HCT116 (cell line): ENCODE results near the gene TSPAN6. TPM values are rescaled to one million over a fixed set of nuclear protein-coding genes. Genes with fewer than 3 reads are reported as not detected.

Experiments
- ATAC-seq: fragments of 200-7000 bp; cut with Tn5 transposase; 2 replicates; pipeline ENCODE4 v1.9.1; 2020; ENCODE audit warnings: mild to moderate bottlenecking, moderate library complexity
- BruUV-seq: library from RNA; stranded (reverse); fragments of 400-500 nt; replicated peaks from 2 replicates; lab custom pipeline; 2021; lab: Mats Ljungman, UMichigan
- CTCF ChIA-PET: fragments of 300-600 bp; sonication (Branson Sonifier 250); formaldehyde crosslinking; loops from one replicate; lab custom pipeline; 2021; ENCODE audit warnings: antibody characterized with exemption; lab: Charles Lee
- POLR2A ChIA-PET: fragments of 300-600, 350-600 bp; sonication (Branson Sonifier 250); formaldehyde crosslinking; loops from one replicate; lab custom pipeline; 2021; ENCODE audit warnings: antibody characterized with exemption; lab: Charles Lee
- RAD21 ChIA-PET, 2 experiments: fragments of 300-600 bp; sonication (Branson Sonifier 250); formaldehyde crosslinking; loops; one replicate each; lab custom pipeline; 2023; ENCODE audit warnings: low total read pairs in 2 of 2; ENCODE audit not compliant: uncharacterized antibody in 2 of 2, unreplicated experiment in 2 of 2, low non-redundant PET in 1 of 2; lab: Charles Lee
- DNase-seq: peaks from one replicate; pipeline ENCODE4 v3.0.0-alpha.2; 2010; ENCODE audit warnings: low read depth, low spot score
- H2AFZ ChIP-seq: fragments of 200-600 bp; shearing (Covaris generic), sonication (generic); 2 replicates; pipeline ENCODE4 v1.6.1; 2017; ENCODE audit warnings: low read depth, mixed run types, mixed read lengths, antibody characterized with exemption, low read length; ENCODE audit not compliant: poor library complexity, severe bottlenecking
- H3K27ac ChIP-seq: 2 replicates; pipeline ENCODE4 v1.5.1; 2012; ENCODE audit warnings: low read depth, low read length
- H3K27me3 ChIP-seq: fragments of 200-600 bp; sonication (generic); 2 replicates; pipeline ENCODE4 v1.6.1; 2016; ENCODE audit warnings: mixed run types, low read length, mixed read lengths; ENCODE audit not compliant: insufficient read depth
- H3K36me3 ChIP-seq, 2 experiments: fragments of 200-500 bp in 1 of 2; fragments of 200-600 bp in 1 of 2; sonication (Bioruptor generic) in 1 of 2; sonication (generic) in 1 of 2; 2 replicates each; pipeline versions ENCODE4 v1.5.1 to v1.6.1; 2014 to 2016; ENCODE audit warnings: low read length in 2 of 2, inconsistent platforms in 1 of 2, mixed read lengths in 1 of 2, mixed run types in 1 of 2; ENCODE audit not compliant: insufficient read depth in 2 of 2, control insufficient read depth in 1 of 2
- H3K4me1 ChIP-seq, 2 experiments: fragments of 200-600 bp in 1 of 2; sonication (generic) in 1 of 2; 2 replicates each; pipeline versions ENCODE4 v1.5.1 to v1.6.1; 2012 to 2017; ENCODE audit warnings: low read length in 2 of 2, inconsistent platforms in 1 of 2, mild to moderate bottlenecking in 1 of 2, mixed read lengths in 1 of 2, mixed run types in 1 of 2, moderate library complexity in 1 of 2; ENCODE audit not compliant: insufficient read depth in 2 of 2, control insufficient read depth in 1 of 2
- H3K4me2 ChIP-seq: fragments of 200-600 bp; sonication (generic); 2 replicates; pipeline ENCODE4 v1.6.1; 2017; ENCODE audit warnings: mixed run types, low read length, mixed read lengths
- H3K4me3 ChIP-seq, 2 experiments: fragments of 200-600 bp in 1 of 2; sonication (generic) in 1 of 2; replicated peaks in 1 of 2; 2 replicates each; pipeline ENCODE4 v1.5.1; 2011 to 2016; ENCODE audit warnings: low read length in 2 of 2, control low read depth in 1 of 2, low read depth in 1 of 2, mild to moderate bottlenecking in 1 of 2, mixed read lengths in 1 of 2, mixed run types in 1 of 2
- H3K79me2 ChIP-seq: fragments of 200-600 bp; sonication (generic); 2 replicates; pipeline ENCODE4 v1.6.1; 2017; ENCODE audit warnings: mild to moderate bottlenecking, mixed run types, low read length, moderate library complexity, mixed read lengths; ENCODE audit not compliant: insufficient read depth
- H3K9ac ChIP-seq: fragments of 200-600 bp; sonication (generic); 2 replicates; pipeline ENCODE4 v1.6.1; 2016; ENCODE audit warnings: low read length, mixed read lengths
- H3K9me2 ChIP-seq: fragments of 200-600 bp; sonication (generic), shearing (Covaris generic); 2 replicates; pipeline ENCODE4 v1.6.1; 2017; ENCODE audit warnings: mixed run types, mild to moderate bottlenecking, moderate library complexity; ENCODE audit not compliant: insufficient read depth
- H3K9me3 ChIP-seq, 2 experiments: fragments of 200-500 bp in 1 of 2; fragments of 200-600 bp in 1 of 2; sonication (Bioruptor generic) in 1 of 2; sonication (generic) in 1 of 2; 2 replicates each; pipeline ENCODE4 v1.6.1; 2014 to 2017; ENCODE audit warnings: low read length in 2 of 2, mixed read lengths in 2 of 2, inconsistent platforms in 1 of 2, low read depth in 1 of 2, mild to moderate bottlenecking in 1 of 2, mixed run types in 1 of 2, moderate library complexity in 1 of 2; ENCODE audit not compliant: control insufficient read depth in 1 of 2, insufficient read depth in 1 of 2
- H4K20me1 ChIP-seq: fragments of 200-600 bp; sonication (generic), shearing (Covaris generic); 2 replicates; pipeline ENCODE4 v1.6.1; 2017; ENCODE audit warnings: mixed run types, mild to moderate bottlenecking, moderate library complexity; ENCODE audit not compliant: insufficient read depth
- CEBPB ChIP-seq: IDR thresholded peaks from 2 replicates; pipeline ENCODE4 v1.6.1; 2012; ENCODE audit warnings: low read depth
- CTCF ChIP-seq, 3 experiments: fragments of 200-600 bp in 1 of 3; sonication (generic) in 1 of 3; IDR thresholded peaks in 2 of 3; conservative IDR thresholded peaks in 1 of 3; 2 replicates each; pipeline ENCODE4 v1.5.1; 2012 to 2017; ENCODE audit warnings: low read depth in 2 of 3, low read length in 2 of 3, antibody characterized with exemption in 1 of 3, borderline replicate concordance in 1 of 3, control low read depth in 1 of 3, mild to moderate bottlenecking in 1 of 3, mixed read lengths in 1 of 3, mixed run types in 1 of 3, moderate library complexity in 1 of 3; ENCODE audit not compliant: insufficient read depth in 1 of 3
- EGR1 ChIP-seq: IDR thresholded peaks from 2 replicates; pipeline ENCODE4 v1.6.1; 2012; ENCODE audit warnings: low read depth
- ELF1 ChIP-seq: IDR thresholded peaks from 2 replicates; pipeline ENCODE4 v1.6.1; 2012; ENCODE audit warnings: low read depth, borderline replicate concordance
- EZH2 ChIP-seq: fragments of 200-600 bp; sonication (generic); IDR thresholded peaks from 2 replicates; pipeline ENCODE4 v1.6.1; 2017; ENCODE audit warnings: antibody characterized with exemption, mixed run types
- FOSL1 ChIP-seq: IDR thresholded peaks from 2 replicates; pipeline ENCODE4 v1.6.1; 2012; ENCODE audit warnings: low read depth
- JUND ChIP-seq: IDR thresholded peaks from 2 replicates; pipeline ENCODE4 v1.6.1; 2012
- POLR2A ChIP-seq: IDR thresholded peaks from 2 replicates; pipeline ENCODE4 v1.7.0; 2011; ENCODE audit warnings: borderline replicate concordance; ENCODE audit not compliant: insufficient read depth, insufficient read length; ENCODE audit errors: extremely low read depth
- RAD21 ChIP-seq: IDR thresholded peaks from 2 replicates; pipeline ENCODE4 v1.6.1; 2012; ENCODE audit warnings: low read depth, mild to moderate bottlenecking
- SRF ChIP-seq: IDR thresholded peaks from 2 replicates; pipeline ENCODE4 v1.6.1; 2012; ENCODE audit warnings: low read depth
- TCF7L2 ChIP-seq: IDR thresholded peaks from 2 replicates; pipeline ENCODE4 v1.7.0; 2011; ENCODE audit warnings: borderline replicate concordance, inconsistent platforms; ENCODE audit not compliant: insufficient read depth, insufficient read length; ENCODE audit errors: extremely low read depth
- intact Hi-C: fragments of 100-400 bp; cut with micrococcal nuclease; formaldehyde crosslinking; loops from 2 replicates; pipeline ENCODE4 v1.10.0; 2022
- total RNA-seq: library from RNA; stranded (reverse); gene quantifications from one replicate; pipeline ENCODE4 v1.2.1, GENCODE V29; 2021; ENCODE audit not compliant: unreplicated experiment
- TF ChIP-seq, protein P1 (sequence below): IDR thresholded peaks from 2 replicates; pipeline ENCODE4 v1.6.1; 2011; ENCODE audit warnings: mild to moderate bottlenecking, low read length, moderate library complexity; ENCODE audit not compliant: insufficient replicate concordance; ENCODE audit errors: extremely low read depth
- TF ChIP-seq, protein P2 (sequence below): IDR thresholded peaks from 2 replicates; pipeline ENCODE4 v1.6.1; 2012; ENCODE audit warnings: low read depth

The TSPAN6 gene
- total RNA-seq, 1 experiment from 2014 or later, result 25.0 TPM

- no peak for TF ChIP-seq EZH2
- TF ChIP-seq EGR1, result no peak
- no peak for TF ChIP-seq ELF1
Observed at GRCh38 chrX:100680756-100681155, 44.1 kb upstream of the TSPAN6 start (continued).

DNA sequence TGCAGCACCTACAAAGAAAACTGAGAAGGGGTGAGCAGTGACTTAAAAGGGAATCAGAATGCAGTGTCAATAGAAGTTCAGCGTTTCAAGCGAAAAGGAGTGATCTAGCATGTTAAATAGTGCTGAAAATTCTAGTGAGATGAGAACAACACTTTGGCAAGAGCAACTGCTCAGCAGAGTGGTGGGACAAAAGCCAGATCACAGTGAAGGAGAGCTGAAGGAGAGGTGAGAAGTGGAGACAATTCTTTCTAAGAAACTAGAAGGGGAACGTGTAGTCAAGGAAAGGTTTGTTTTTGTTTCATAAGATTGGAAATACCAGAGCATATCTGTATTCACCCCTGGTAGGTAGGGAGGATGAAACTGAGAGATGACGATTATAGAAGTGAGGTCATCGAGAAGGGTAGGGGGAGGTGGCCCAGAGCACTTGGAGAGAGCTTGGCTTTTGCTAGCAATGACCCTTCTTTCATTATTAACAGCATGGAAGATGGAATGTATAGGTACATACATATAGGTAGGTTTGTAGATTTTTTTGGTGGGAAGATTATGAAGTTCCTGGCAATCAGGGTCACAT is 41.1 kb upstream of the TSPAN6 start:
- ATAC-seq, result no peak
- Histone ChIP-seq H4K20me1 (no peaks in the 10 kb centered on the region), H3K27ac (no peak overlapping the region), H3K4me3 (no peak overlapping the region), H2AFZ (no peak overlapping the region), H3K4me2 (no peak overlapping the region), H3K9me2 (no peaks in the 10 kb centered on the region), H3K9me3 (no peaks in the 10 kb centered on the region), H3K4me1 (peaks cover 0 to 14% of the 10 kb centered on the region in 2 experiments; a peak in 3 of 4 replicates), H3K27me3 (no peaks in the 10 kb centered on the region), H3K79me2 (no peaks in the 10 kb centered on the region), H3K36me3 (no peaks in the 10 kb centered on the region), H3K9ac (no peak overlapping the region)
- ChIA-PET RAD21 (no interaction called here), POLR2A (no interaction called here), CTCF (no interaction called here)
- BruUV-seq, result no TSS peak
- no peak for DNase-seq
- intact Hi-C loops, result no loop called here
- no peak for TF ChIP-seq EZH2
- no peak for TF ChIP-seq POLR2A
- no peak for TF ChIP-seq SRF
- TF ChIP-seq JUND, result no peak
- TF ChIP-seq CEBPB, result no peak
- TF ChIP-seq, protein P1, sequence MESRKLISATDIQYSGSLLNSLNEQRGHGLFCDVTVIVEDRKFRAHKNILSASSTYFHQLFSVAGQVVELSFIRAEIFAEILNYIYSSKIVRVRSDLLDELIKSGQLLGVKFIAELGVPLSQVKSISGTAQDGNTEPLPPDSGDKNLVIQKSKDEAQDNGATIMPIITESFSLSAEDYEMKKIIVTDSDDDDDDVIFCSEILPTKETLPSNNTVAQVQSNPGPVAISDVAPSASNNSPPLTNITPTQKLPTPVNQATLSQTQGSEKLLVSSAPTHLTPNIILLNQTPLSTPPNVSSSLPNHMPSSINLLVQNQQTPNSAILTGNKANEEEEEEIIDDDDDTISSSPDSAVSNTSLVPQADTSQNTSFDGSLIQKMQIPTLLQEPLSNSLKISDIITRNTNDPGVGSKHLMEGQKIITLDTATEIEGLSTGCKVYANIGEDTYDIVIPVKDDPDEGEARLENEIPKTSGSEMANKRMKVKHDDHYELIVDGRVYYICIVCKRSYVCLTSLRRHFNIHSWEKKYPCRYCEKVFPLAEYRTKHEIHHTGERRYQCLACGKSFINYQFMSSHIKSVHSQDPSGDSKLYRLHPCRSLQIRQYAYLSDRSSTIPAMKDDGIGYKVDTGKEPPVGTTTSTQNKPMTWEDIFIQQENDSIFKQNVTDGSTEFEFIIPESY, result no peak
- TF ChIP-seq RAD21, result no peak
- no peak for TF ChIP-seq CTCF (IDR thresholded peaks at IDR 0.05 in 2 of 3, conservative IDR thresholded peaks at IDR 0.05 in 1 of 3; ENCODE audit: borderline replicate concordance in 1 of 3, insufficient read depth in 1 of 3, low read depth in 2 of 3, low read length in 2 of 3)
- TF ChIP-seq, protein P2, sequence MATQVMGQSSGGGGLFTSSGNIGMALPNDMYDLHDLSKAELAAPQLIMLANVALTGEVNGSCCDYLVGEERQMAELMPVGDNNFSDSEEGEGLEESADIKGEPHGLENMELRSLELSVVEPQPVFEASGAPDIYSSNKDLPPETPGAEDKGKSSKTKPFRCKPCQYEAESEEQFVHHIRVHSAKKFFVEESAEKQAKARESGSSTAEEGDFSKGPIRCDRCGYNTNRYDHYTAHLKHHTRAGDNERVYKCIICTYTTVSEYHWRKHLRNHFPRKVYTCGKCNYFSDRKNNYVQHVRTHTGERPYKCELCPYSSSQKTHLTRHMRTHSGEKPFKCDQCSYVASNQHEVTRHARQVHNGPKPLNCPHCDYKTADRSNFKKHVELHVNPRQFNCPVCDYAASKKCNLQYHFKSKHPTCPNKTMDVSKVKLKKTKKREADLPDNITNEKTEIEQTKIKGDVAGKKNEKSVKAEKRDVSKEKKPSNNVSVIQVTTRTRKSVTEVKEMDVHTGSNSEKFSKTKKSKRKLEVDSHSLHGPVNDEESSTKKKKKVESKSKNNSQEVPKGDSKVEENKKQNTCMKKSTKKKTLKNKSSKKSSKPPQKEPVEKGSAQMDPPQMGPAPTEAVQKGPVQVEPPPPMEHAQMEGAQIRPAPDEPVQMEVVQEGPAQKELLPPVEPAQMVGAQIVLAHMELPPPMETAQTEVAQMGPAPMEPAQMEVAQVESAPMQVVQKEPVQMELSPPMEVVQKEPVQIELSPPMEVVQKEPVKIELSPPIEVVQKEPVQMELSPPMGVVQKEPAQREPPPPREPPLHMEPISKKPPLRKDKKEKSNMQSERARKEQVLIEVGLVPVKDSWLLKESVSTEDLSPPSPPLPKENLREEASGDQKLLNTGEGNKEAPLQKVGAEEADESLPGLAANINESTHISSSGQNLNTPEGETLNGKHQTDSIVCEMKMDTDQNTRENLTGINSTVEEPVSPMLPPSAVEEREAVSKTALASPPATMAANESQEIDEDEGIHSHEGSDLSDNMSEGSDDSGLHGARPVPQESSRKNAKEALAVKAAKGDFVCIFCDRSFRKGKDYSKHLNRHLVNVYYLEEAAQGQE, result no peak
- TF ChIP-seq TCF7L2, result no peak
- TF ChIP-seq ELF1, result no peak
- no peak for TF ChIP-seq FOSL1
